Hematopoietic multipotent progenitor cell treated with erythropoietin and hydrocortisone succinate and interleukin-3 and kit ligand, for 4 days (in vitro differentiated cells): ENCODE results near the gene SPATA2.
"Not testable (repeated sequence)": the region's sequence is repeated elsewhere in the genome, so short reads cannot be mapped to it uniquely, and the experiment has no call there.

Source experiments
- DNase-seq: peaks from one replicate; pipeline ENCODE4 v3.0.0-alpha.2; 2015

SPATA2 gene

GRCh38 chr20:49915380-49916145 is at the start of gene SPATA2:
TSS of gene SPATA2 (minus strand) at chr20:49915529. CDS start at chr20:49908490, 7,039 bp downstream.
- peak; percentile 98 for DNase-seq

GRCh38 chr20:49961413-49961812 is 46.1 kb upstream of the SPATA2 start:
- no peak for DNase-seq

GRCh38 chr20:49957089-49957938 is 42.0 kb upstream of the SPATA2 start:
- DNase-seq, result peak; percentile 71

GRCh38 chr20:49956689-49957088 is 41.4 kb upstream of the SPATA2 start:
- DNase-seq, result no peak

- not testable (repeated sequence) for DNase-seq
These were observed 40.6 kb upstream of the SPATA2 start for GRCh38 chr20:49955830-49956396.

- no peak for DNase-seq
These were observed 39.8 kb upstream of the SPATA2 start for GRCh38 chr20:49955167-49955566.

GRCh38 chr20:49951151-49951550 is 35.8 kb upstream of the SPATA2 start:
- DNase-seq, result no peak

GRCh38 chr20:49948809-49949507 is 33.6 kb upstream of the SPATA2 start:
- no peak for DNase-seq

- DNase-seq, result no peak
These were observed 32.8 kb upstream of the SPATA2 start for GRCh38 chr20:49948178-49948577.

- no peak for DNase-seq
These were observed 30.6 kb upstream of the SPATA2 start for GRCh38 chr20:49945701-49946477.

- no peak for DNase-seq
These were observed 30.0 kb upstream of the SPATA2 start for GRCh38 chr20:49945306-49945700.

- no peak for DNase-seq
These were observed 27.6 kb upstream of the SPATA2 start for GRCh38 chr20:49942942-49943341.

GRCh38 chr20:49942303-49942702 is 27.0 kb upstream of the SPATA2 start:
- DNase-seq, result no peak

GRCh38 chr20:49941456-49941855 is 26.1 kb upstream of the SPATA2 start:
- no peak for DNase-seq

- DNase-seq, result no peak
These were observed 23.1 kb upstream of the SPATA2 start for GRCh38 chr20:49938173-49939163.

- peak; percentile 39 for DNase-seq
These were observed 21.9 kb upstream of the SPATA2 start for GRCh38 chr20:49937027-49937929.

GRCh38 chr20:49936153-49937026 is 21.1 kb upstream of the SPATA2 start, which contains the start of gene RNF114:
TSS of gene RNF114 (plus strand) at chr20:49936397. CDS start at chr20:49936413, 16 bp downstream.
- DNase-seq, result peak; percentile 96

GRCh38 chr20:49935746-49936152 is 20.4 kb upstream of the SPATA2 start:
- DNase-seq, result peak; percentile 16

GRCh38 chr20:49929142-49929494 is 13.8 kb upstream of the SPATA2 start:
- no peak for DNase-seq
